Stimulated activated CD8-positive, alpha-beta memory T cell treated with anti-CD3 and anti-CD28 coated beads, Interleukin-2, amount 100 ng/mL, for 48 hours (primary cell): ENCODE data around the gene GDPD5.
A peak's percentile ranks its signal among the peaks of the same experiment; 100 is the strongest.

ENCODE experiments used
- DNase-seq, 2 donors: peaks; one replicate each; pipeline ENCODE4 v3.0.0-alpha.2; 2020; ENCODE audit warnings: low read depth in 2 of 2

The GDPD5 gene, protein sequence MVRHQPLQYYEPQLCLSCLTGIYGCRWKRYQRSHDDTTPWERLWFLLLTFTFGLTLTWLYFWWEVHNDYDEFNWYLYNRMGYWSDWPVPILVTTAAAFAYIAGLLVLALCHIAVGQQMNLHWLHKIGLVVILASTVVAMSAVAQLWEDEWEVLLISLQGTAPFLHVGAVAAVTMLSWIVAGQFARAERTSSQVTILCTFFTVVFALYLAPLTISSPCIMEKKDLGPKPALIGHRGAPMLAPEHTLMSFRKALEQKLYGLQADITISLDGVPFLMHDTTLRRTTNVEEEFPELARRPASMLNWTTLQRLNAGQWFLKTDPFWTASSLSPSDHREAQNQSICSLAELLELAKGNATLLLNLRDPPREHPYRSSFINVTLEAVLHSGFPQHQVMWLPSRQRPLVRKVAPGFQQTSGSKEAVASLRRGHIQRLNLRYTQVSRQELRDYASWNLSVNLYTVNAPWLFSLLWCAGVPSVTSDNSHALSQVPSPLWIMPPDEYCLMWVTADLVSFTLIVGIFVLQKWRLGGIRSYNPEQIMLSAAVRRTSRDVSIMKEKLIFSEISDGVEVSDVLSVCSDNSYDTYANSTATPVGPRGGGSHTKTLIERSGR

DNA sequence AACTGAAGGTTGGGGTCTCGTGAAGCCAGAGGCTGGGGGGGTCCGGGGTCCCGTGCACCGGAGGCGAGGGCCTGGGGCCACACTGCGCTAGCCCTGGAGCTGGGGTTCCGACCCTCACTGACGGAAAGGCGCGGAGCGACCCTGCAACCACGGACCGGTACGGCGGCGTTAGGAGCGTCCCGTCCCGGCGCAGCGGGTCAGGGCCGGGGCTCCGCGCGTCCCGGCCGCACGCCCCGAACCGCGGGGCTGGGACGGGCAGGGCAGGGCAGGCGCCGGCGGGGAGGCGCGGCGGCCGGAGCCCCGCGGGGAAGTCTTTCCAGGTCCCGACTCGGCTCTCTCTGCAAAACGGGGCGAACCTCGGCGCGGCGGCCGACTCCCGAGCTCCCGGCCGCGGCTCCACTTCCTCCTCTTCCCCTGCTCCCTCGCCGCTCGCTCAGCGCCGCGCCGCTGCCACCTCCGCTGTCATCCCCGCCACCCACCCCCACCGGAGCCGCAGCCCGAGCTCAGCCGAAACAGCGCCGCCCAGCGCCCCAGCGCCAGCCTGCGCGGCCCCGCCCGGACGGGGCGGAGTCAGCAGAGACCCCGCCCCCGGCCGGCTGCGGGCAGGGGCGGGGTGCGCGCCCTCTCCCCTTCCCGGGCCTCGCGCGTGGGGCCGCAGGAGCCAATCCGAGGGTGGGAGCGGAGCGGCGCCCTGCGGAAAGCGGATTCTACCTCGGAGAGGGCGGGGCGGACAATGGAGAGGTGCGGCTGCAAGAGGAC, at the start of gene GDPD5:
Gene GDPD5 (minus strand): TSS at position 509 of the 759 bp plus-strand sequence. CDS start 48,206 bp downstream, outside the sequence.
- DNase-seq: peak; percentile 72

DNA sequence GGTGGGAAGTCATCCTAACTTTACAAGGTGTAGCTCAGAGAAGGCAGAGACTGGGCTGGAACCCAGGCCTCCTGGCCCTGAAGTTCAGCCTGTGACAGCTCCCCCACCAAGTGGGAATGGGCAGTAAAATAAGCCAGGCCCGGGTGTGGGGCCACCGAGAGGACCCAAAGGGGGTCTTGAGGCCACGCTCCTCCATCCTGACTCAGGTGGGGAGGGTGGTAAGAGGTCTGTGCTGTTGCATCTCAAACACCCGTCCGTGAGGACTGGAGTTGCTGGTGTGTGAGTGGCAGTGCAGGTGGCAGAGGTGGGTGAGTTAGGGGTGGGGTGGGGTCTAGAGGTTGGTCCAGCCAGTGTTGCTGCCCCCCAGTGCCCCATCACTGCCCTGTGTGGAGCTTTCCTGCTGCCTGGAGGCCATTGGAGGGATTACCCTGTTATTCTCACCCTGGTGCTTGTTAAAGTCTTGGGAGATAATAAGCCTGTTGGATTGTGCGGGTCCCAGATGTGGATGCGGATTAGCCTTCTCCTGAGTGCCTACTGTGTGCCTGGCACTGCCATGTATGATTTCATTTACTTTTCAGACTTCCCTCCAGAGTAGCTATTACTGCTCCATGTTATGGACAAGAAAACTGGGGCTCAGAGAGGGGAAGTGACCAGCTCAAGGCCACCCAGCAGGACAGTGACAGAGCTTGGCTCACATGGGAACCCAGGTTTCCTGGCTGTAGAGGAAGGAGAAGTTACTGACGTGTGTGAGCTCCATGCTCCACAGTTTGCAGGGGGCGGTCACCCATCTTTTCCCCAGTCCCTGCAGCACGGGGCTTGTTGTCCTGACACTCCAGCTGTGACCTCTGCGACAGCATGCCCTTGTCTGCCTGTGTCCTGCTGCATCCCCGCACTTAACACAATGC, 49.2 kb upstream of the GDPD5 start:
- no peak for DNase-seq

DNA sequence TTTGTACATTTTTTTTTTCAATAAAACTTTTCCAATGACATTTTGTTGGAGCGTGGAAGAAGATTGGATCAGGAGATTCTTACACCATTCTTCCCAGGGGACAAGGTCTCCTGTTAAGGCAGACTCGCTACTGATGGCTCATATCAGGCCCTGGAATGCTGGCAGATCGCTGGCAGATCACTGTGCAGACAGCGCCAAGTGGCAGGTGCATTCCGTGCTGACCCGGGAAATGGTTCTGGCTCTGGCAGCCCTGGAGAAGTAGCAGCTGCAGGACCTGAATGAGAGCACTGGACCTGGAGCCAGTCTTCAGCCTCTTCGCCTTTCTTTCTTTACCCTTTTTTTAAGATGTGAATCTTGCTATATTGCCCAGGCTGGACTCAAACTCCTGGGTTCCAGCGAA, 47.0 kb upstream of the GDPD5 start:
- no peak for DNase-seq

DNA sequence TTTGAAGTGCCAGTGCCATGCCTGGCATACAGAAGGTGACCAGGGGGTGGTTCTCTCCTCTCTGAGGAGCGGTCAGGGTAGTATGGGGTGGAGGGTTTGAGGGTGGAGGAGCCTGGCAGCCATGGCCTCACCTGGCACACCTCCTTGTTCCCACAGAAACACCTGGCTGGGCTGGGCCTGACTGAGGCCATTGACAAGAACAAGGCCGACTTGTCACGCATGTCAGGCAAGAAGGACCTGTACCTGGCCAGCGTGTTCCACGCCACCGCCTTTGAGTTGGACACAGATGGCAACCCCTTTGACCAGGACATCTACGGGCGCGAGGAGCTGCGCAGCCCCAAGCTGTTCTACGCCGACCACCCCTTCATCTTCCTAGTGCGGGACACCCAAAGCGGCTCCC, 45.9 kb upstream of the GDPD5 start:
- no peak for DNase-seq

DNA sequence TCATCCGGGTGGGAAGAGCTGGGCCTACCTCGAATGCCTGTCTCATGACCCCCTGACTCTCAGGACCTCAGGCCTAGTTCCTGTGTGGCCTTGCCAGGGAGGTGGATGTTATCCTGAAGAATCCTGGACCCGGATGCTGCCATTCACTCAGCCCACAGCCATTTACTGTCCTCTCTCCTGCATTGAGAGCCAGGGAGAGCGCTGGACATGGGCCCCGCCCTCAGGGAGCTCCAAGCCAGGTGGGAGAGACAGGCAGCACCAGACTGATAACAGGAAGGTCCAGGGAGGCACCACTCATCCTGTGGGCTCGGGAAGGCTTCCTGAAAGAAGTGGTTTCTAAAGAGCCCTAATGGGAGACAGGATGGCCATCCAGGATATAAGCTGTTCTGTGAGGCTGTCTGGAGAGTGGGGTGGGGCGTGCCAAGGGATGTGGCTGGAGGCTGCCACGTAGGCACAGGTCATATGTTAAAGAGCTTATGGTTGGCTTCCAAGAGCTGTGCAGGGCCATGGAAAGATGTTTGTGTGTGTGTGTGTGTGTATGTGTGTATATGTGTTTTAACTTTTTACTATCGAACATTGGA, 44.9 kb upstream of the GDPD5 start:
- no peak for DNase-seq

DNA sequence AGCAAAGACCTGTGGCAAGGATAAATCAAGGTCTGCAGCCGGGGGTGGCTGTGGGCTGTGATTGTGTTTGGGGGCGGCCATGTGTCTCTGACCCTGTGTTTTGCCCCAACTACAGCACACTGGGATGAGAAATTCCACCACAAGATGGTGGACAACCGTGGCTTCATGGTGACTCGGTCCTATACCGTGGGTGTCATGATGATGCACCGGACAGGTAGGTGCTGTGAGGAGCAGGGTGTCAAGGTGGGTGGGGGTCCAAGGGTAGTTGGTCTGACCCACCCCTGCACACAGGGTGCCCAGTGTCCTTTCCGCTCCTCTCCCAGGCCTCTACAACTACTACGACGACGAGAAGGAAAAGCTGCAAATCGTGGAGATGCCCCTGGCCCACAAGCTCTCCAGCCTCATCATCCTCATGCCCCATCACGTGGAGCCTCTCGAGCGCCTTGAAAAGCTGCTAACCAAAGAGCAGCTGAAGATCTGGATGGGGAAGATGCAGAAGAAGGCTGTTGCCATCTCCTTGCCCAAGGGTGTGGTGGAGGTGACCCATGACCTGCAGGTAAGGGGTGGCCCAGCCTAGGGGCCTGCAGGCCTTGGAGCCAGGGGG, 43.0 kb upstream of the GDPD5 start:
- DNase-seq: no peak

DNA sequence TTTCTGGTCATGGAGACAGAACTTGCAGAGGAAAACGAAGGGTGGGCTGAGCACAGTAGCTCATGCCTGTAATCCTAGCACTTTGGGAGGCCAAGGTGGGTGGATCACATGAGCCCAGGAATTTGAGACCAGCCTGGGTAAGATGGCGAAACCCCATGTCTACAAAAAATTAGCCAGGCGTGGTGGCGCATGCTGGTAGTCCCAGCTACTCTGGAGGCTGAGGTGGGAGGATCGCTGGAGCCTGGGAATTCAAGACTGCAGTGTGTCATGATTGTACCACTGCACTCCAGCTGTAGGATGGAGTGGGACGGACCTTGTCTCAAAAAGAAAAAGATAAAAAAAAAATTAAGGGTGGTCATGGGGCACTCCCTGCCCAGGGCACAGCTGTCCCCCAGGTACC, 42.2 kb upstream of the GDPD5 start:
- no peak for DNase-seq

DNA sequence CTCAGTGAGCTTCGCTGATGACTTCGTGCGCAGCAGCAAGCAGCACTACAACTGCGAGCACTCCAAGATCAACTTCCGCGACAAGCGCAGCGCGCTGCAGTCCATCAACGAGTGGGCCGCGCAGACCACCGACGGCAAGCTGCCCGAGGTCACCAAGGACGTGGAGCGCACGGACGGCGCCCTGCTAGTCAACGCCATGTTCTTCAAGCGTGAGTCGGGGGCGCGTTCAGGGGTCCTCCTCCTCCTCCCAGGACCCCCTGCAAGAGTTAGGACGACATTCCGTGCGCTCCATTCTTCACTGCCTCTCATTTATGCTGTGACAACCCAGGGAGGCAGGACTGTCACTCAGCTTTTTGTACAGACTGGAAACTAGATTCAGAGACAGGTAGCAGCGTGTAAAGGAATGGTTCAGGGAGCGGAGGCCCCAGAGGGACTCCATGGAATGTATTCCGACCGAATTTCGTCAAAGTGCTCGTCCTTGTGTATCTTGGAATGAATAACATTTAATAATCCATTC, 41.1 kb upstream of the GDPD5 start:
- no peak for DNase-seq

DNA sequence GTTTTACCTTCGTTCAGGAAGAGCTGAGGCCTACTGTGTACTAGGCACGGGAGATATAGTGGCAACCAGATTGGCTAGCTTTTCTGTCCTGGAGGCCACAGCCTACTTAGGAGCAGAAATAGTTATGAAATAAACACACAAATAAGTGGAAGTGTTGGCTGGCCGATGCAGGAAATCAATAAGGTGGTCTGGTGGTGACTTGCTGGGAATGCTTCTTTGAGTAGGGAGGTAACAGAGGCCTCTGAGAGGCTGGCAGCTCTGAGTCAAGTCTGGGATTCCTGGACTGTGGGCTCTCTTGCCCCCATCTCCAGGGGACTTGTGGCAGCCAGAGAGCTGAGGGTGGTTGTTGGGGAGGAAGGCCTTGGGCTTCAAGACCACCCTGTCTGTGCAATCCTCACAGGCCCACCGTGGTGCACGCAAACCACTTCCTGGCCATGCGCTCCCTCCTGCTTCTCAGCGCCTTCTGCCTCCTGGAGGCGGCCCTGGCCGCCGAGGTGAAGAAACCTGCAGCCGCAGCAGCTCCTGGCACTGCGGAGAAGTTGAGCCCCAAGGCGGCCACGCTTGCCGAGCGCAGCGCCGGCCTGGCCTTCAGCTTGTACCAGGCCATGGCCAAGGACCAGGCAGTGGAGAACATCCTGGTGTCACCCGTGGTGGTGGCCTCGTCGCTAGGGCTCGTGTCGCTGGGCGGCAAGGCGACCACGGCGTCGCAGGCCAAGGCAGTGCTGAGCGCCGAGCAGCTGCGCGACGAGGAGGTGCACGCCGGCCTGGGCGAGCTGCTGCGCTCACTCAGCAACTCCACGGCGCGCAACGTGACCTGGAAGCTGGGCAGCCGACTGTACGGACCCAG, 40.4 kb upstream of the GDPD5 start:
- no peak for DNase-seq

DNA sequence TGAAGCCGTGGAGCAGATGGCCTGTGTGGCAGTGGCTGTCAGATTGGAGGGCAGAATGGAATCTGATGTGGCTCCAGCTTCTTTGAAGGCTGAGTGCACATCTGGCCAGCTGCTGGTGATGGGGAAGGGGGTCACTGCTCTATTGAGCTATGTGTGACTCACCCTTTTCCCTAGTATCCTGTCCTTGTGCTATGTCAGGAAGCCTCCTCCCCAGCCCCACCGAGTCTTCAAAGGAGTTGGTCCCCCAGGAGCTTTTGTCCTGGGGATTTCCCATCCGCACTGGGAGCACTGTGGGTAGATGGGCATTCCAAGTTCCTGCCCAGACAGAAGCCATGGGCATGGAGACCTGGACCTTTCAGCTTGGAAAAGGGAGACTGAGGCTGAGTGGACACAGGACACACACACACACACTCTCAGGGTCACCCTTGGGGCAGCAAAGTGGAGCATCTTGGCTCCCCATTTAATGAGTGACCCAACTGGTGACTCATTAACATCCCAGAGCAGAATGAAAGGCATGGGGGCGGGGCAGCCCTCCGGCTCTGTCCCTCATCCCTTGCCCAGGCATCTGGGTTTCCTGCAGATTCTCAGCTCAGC, 39.6 kb upstream of the GDPD5 start:
- DNase-seq: no peak

DNA sequence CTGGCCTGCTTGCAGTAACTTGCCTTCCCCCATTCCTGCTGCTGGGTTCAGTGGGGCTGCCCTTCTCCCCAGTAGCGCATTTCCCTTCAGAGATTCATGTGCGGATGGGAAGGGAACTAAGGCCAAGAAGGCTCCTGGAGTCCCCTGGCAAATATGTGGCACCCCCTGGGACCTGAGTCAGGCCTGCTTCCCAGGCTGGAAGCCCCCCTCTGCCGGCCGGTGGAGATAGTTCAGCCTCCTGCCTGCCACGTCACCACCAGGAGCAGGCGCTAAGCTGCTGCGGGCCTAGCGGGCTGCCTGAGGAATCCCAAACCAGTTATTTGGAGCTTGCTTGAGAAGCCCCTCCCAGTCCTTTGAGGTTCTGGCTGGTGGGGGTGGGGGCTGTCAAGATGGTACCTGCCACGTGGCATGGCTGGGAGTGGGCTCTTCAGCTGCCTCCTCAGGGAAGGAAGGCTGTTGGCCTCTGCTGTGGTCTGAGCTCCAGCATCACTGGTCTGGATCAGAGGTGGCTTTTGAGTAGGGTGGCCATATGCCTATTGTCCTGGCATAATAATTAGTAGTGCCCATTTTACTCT, 38.3 kb upstream of the GDPD5 start:
- no peak for DNase-seq

DNA sequence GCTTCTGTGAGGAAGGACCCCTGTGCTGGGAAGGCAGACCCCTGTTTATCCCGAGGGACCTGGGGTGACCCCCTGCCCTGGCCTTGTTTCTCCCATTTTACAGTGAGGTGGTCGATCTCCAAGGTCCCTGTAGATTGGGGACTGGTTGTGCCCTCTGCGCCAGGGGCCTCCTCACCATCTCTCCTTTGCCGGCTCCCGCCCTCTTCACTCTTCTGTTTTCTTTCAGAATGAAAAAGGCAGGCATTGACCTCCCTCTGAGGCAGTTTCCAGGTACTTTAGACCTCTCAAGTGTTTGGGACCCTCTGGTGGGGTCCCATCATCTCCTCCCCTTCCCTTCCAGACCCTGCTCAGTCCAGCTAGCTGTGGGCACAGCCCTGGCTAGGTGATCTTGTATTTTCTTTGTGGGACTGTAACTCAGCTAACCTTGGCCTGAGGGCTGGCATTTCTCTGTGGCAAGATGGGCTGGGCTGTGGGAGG, 37.8 kb upstream of the GDPD5 start:
- no peak for DNase-seq

DNA sequence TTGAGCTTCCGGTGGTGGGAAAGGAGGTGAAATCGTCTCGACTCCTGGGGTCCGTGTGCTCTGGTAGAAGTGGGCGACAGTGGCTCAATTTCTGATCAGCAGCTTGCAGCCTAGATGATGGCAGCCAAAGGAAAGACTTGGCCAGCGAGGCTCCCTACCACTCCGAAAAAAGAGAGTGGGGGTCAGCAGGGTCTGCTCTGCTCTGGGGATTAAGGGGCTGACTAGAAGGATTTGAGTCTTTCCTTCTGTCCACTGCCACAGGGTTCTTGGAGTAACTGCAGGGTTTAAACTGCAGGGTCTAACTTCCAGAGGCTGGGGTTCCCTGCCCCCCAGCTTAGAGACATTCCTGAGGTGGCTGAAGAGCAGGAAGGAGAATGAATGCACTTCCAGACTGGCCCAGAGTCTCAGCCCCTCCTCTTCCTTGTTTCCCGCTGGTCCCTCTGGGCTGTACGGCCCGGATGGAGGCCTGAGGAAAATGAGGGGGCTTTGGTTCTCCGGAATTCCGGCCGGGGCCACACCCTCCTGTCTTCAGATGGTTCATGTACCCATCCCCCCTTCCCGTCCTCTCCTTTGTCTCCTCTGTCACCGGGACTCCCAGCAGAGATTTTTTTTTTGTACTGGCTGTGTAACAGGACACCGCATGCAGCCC, 37.2 kb upstream of the GDPD5 start:
- DNase-seq: no peak

DNA sequence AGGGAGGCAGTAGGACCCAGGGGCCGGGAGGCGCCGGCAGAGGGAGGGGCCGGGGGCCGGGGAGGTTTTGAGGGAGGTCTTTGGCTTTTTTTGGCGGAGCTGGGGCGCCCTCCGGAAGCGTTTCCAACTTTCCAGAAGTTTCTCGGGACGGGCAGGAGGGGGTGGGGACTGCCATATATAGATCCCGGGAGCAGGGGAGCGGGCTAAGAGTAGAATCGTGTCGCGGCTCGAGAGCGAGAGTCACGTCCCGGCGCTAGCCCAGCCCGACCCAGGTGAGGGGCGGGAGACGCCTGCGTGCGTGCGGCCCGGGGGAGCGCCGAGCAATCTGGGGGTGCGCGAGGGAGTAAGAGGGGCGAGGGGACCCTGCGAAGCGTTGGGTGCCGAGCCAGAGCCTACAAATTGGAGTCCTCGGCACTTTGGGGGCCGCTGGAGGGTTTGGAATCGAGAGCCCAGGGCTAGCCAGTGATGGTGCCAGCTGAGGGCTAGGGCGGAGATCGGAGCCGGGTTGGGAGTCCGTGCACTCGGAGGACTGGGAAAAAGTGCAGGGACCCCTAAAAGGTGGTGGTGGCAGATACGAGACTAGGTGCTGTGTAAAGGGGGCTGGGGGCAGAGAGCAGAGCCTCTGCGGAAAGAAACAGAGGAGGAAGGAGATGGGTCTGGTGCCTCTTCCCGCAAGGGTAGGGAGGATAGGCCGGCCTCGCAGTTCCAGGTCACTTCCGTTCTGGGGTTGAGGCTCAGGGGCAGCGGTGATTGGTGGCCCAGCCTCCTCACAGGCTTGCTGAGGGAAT, 36.5 kb upstream of the GDPD5 start, which contains the start of gene SERPINH1:
Gene SERPINH1 (plus strand): TSS at position 206 of the 788 bp plus-strand sequence. CDS start 4,097 bp downstream, outside the sequence.
- DNase-seq: peak; percentile 53 to 68

DNA sequence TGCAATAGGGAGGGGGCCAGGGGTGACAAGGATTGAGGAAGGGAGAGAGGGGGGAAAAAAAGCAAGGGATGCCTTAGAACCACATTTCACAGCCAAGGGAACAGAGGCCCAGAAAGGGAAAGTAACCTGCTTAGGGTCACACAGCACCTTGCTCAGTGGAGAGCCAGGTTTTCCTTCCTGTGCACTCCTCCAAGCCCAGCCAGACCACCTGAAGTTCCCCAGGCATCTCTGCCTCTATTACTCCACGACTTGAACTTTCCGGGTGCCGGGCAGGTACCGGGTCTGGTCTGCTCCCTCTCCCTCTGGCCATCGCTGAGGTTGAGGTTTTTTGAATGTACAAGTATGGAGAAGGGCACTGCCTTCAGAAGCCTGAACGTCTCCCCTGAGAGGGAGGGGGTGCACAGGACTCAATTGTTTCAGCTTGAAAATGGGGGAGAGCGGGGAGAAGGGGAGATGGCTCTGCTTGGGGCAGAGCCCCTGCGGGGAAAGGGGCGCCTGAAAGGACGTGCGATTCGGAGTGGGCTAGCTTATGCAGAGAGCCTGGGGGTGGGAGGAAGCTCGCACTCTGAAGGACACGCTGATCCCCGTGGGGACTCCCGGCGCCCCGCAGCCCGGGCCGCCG, 35.8 kb upstream of the GDPD5 start:
- no peak for DNase-seq

DNA sequence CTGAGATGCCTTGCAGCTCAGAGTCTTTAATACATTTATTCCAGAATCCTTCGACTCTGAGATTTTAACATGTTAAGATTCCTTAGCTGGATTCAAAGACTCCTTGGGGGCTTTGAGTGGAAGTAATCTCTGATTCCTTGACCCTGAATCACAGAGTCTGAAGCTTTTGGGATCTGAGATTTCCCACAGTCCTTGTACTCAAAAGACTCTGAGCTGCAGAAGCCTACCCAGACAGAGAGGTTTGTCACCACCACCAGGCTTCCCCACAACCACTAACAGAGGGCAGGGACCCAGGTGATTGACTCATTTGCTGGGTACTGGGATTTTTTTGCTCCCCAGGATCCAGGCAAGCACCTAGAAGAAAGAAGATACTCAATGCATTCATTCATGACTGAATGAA, 34.9 kb upstream of the GDPD5 start:
- no peak for DNase-seq
